GM12801 (cell line): Measurements from ENCODE around the gene DGKA.

Experiments
- CTCF ChIP-seq: IDR thresholded peaks from one replicate; pipeline ENCODE4 v1.5.1; 2011; ENCODE audit warnings: control low read depth; ENCODE audit not compliant: insufficient read length; ENCODE audit errors: extremely low read depth

Gene DGKA

GRCh38 chr12:55984861-55985260 lies 53.9 kb downstream of the DGKA start:
- no peak for TF ChIP-seq CTCF

GRCh38 chr12:55985341-55985740 lies 54.4 kb downstream of the DGKA start:
- TF ChIP-seq CTCF, result no peak

- TF ChIP-seq CTCF, result no peak
Measured at GRCh38 chr12:55991110-55991509, 60.1 kb downstream of the DGKA start.

GRCh38 chr12:55993230-55993853 lies 62.4 kb downstream of the DGKA start:
- TF ChIP-seq CTCF, result no peak

GRCh38 chr12:55995366-55995765 lies 64.4 kb downstream of the DGKA start:
- TF ChIP-seq CTCF, result no peak

- no peak for TF ChIP-seq CTCF
Measured at GRCh38 chr12:55996201-55996714, 65.3 kb downstream of the DGKA start.

- TF ChIP-seq CTCF, result no peak
Measured at GRCh38 chr12:55996715-55997534, 66.0 kb downstream of the DGKA start, which contains the start of gene SUOX. TSS of gene SUOX (plus strand) at chr12:55997276. CDS start at chr12:56002222, 4,946 bp downstream.
